ENCODE data around the gene SMIM10L2A.

Gene SMIM10L2A

DNA sequence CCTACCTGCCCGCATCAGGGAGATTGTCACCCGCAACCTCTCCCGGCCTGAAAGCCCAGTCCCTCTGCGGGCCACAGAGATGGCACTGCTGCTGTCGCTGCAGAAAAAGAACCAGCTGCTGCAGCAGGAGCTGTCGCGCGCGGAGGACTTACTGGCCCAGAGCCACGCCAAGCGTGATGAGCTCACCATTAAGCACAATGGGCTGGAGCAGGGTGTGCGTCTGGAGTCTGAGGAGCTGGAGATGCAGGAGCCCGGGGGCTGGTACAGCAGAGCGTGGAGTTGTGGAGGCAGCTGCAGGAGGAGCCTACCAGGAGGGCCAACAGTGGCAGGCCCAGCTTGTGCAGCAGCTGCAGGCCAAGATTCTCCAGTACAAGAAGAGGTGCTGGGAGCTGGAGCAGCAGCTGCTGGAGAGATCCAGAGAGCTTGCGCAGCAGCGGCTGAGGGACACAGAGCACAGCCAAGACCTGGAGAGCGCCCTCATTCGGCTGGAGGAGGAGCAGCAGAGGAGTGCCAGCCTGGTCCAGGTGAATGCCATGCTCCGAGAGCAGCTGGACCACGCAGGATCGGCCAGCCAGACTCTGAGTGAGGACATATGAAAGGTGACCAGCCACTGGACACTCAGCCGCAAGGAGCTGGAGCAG is 11.3 kb downstream of the SMIM10L2A start:
- Histone ChIP-seq H3K4me1 (ENCODE audit: control insufficient read depth, insufficient read depth, low read length) (no peaks in the 10 kb centered on the region), H3K27ac (ENCODE audit: extremely low read depth, low read depth, low read length) (no peak overlapping the region), H3K36me3 (ENCODE audit: control insufficient read depth in 2 of 2, insufficient read depth in 1 of 2, low read length in 2 of 2) (no peaks in the 10 kb centered on the region), H3K9me3 (ENCODE audit: control insufficient read depth, insufficient read depth, low read depth, low read length) (peaks cover 3% of the 10 kb centered on the region; the same call in 1 of the 2 replicates), H3K4me3 (ENCODE audit: low read depth, low read length) (no peak overlapping the region)
- ChIA-PET POLR2A (no interaction called here), CTCF (interaction anchor here (0.5 to 0.6 kb wide), 2 partner anchors 47 to 209 kb away, joined by 3 read pairs; no protein-coding TSS in a partner anchor)
- TF ChIP-seq KLF7 (tag by site-specific recombination; IDR thresholded peaks at IDR 0.05; ENCODE audit: borderline replicate concordance) (no peak), ZNF654 (tag by site-specific recombination; IDR thresholded peaks at IDR 0.05; ENCODE audit: low read depth) (no peak), ZNF138 (tag by site-specific recombination; IDR thresholded peaks at IDR 0.05; ENCODE audit: borderline replicate concordance) (no peak), ZNF341 (tag by site-specific recombination; IDR thresholded peaks at IDR 0.05; ENCODE audit: low read depth) (no peak), ZNF114 (tag by site-specific recombination; IDR thresholded peaks at IDR 0.05) (no peak), HOXD13 (CRISPR knock-in tag; IDR thresholded peaks at IDR 0.05; ENCODE audit: borderline replicate concordance) (no peak), ZNF621 (tag by site-specific recombination; IDR thresholded peaks at IDR 0.05) (no peak), GLI2 (tag by site-specific recombination; IDR thresholded peaks at IDR 0.05; ENCODE audit: borderline replicate concordance, low read depth) (no peak), ZNF184 (tag by site-specific recombination; IDR thresholded peaks at IDR 0.05) (no peak), ZNF433 (tag by site-specific recombination; IDR thresholded peaks at IDR 0.05; ENCODE audit: low read depth) (no peak), TSHZ1 (tag by site-specific recombination; IDR thresholded peaks at IDR 0.05; ENCODE audit: borderline replicate concordance) (no peak)
- TF ChIP-seq, protein P1, sequence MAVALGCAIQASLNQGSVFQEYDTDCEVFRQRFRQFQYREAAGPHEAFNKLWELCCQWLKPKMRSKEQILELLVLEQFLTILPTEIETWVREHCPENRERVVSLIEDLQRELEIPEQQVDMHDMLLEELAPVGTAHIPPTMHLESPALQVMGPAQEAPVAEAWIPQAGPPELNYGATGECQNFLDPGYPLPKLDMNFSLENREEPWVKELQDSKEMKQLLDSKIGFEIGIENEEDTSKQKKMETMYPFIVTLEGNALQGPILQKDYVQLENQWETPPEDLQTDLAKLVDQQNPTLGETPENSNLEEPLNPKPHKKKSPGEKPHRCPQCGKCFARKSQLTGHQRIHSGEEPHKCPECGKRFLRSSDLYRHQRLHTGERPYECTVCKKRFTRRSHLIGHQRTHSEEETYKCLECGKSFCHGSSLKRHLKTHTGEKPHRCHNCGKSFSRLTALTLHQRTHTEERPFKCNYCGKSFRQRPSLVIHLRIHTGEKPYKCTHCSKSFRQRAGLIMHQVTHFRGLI (tag by site-specific recombination; IDR thresholded peaks at IDR 0.05): no peak
- TF ChIP-seq, protein P2, sequence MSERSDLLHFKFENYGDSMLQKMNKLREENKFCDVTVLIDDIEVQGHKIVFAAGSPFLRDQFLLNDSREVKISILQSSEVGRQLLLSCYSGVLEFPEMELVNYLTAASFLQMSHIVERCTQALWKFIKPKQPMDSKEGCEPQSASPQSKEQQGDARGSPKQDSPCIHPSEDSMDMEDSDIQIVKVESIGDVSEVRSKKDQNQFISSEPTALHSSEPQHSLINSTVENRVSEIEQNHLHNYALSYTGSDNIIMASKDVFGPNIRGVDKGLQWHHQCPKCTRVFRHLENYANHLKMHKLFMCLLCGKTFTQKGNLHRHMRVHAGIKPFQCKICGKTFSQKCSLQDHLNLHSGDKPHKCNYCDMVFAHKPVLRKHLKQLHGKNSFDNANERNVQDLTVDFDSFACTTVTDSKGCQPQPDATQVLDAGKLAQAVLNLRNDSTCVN (tag by site-specific recombination; optimal IDR thresholded peaks at IDR 0.05): no peak

GRCh38 chrX:135433531-135434257 is 11.9 kb downstream of the SMIM10L2A start:
- Histone ChIP-seq H3K36me3 (ENCODE audit: control insufficient read depth in 2 of 2, insufficient read depth in 1 of 2, low read length in 2 of 2) (no peaks in the 10 kb centered on the region), H3K4me1 (ENCODE audit: control insufficient read depth, insufficient read depth, low read length) (no peaks in the 10 kb centered on the region), H3K27ac (ENCODE audit: extremely low read depth, low read depth, low read length) (no peak overlapping the region), H3K9me3 (ENCODE audit: control insufficient read depth, insufficient read depth, low read depth, low read length) (peaks cover 3% of the 10 kb centered on the region; the same call in 1 of the 2 replicates), H3K4me3 (ENCODE audit: low read depth, low read length) (no peak overlapping the region)
- POLR2A ChIA-PET: no interaction called here
- CTCF ChIA-PET: no interaction called here
- TF ChIP-seq ZBTB1 (tag by site-specific recombination; IDR thresholded peaks at IDR 0.05): no peak
- TF ChIP-seq ZNF311 (tag by site-specific recombination; IDR thresholded peaks at IDR 0.05; ENCODE audit: borderline replicate concordance): no peak
- no peak for TF ChIP-seq HOXC10 (CRISPR knock-in tag; IDR thresholded peaks at IDR 0.05)
- TF ChIP-seq KLF1 (tag by site-specific recombination; IDR thresholded peaks at IDR 0.05): no peak
- TF ChIP-seq, protein P3, sequence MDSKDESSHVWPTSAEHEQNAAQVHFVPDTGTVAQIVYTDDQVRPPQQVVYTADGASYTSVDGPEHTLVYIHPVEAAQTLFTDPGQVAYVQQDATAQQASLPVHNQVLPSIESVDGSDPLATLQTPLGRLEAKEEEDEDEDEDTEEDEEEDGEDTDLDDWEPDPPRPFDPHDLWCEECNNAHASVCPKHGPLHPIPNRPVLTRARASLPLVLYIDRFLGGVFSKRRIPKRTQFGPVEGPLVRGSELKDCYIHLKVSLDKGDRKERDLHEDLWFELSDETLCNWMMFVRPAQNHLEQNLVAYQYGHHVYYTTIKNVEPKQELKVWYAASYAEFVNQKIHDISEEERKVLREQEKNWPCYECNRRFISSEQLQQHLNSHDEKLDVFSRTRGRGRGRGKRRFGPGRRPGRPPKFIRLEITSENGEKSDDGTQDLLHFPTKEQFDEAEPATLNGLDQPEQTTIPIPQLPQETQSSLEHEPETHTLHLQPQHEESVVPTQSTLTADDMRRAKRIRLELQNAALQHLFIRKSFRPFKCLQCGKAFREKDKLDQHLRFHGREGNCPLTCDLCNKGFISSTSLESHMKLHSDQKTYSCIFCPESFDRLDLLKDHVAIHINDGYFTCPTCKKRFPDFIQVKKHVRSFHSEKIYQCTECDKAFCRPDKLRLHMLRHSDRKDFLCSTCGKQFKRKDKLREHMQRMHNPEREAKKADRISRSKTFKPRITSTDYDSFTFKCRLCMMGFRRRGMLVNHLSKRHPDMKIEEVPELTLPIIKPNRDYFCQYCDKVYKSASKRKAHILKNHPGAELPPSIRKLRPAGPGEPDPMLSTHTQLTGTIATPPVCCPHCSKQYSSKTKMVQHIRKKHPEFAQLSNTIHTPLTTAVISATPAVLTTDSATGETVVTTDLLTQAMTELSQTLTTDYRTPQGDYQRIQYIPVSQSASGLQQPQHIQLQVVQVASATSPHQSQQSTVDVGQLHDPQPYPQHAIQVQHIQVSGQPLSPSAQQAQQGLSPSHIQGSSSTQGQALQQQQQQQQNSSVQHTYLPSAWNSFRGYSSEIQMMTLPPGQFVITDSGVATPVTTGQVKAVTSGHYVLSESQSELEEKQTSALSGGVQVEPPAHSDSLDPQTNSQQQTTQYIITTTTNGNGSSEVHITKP (tag by site-specific recombination; IDR thresholded peaks at IDR 0.05): no peak
- TF ChIP-seq ZNF248 (tag by site-specific recombination; IDR thresholded peaks at IDR 0.05): no peak
- no peak for TF ChIP-seq CTCF (tag by site-specific recombination; IDR thresholded peaks at IDR 0.05)
- TF ChIP-seq ZNF629 (tag by site-specific recombination; IDR thresholded peaks at IDR 0.05): no peak
- TF ChIP-seq YY1 (tag by site-specific recombination; IDR thresholded peaks at IDR 0.05): no peak

All from HEK293 (cell line).